NOMO-1 (cell line): ENCODE data around the gene SALL4.
"Not testable (repeated sequence)": the region's sequence is repeated elsewhere in the genome, so short reads cannot be mapped to it uniquely, and the experiment has no call there.

ENCODE experiments used
- DNase-seq, 2 experiments: peaks; one replicate each; lab custom pipeline; 2025; ENCODE audit not compliant: unreplicated experiment in 2 of 2; lab: John Stamatoyannopoulos, UW

SALL4 gene

GRCh38 chr20:51740308-51740707 lies 62.0 kb downstream of the SALL4 start:
- not testable (repeated sequence) for DNase-seq

- DNase-seq: no peak
Observed at GRCh38 chr20:51739722-51740249, 62.5 kb downstream of the SALL4 start.

GRCh38 chr20:51738877-51739447 lies 63.4 kb downstream of the SALL4 start:
- DNase-seq: no peak

- DNase-seq: not testable (repeated sequence)
Observed at GRCh38 chr20:51738261-51738660, 64.1 kb downstream of the SALL4 start.

GRCh38 chr20:51736947-51737346 lies 65.4 kb downstream of the SALL4 start:
- DNase-seq: no peak

GRCh38 chr20:51735728-51736600 lies 66.4 kb downstream of the SALL4 start:
- DNase-seq: no peak

GRCh38 chr20:51734876-51735720 lies 67.2 kb downstream of the SALL4 start:
- no peak for DNase-seq

- no peak for DNase-seq
Observed at GRCh38 chr20:51733070-51733469, 69.3 kb downstream of the SALL4 start.
